SIG-M5 treated with dmso at 0.1 percent for 504 hours (cell line): ENCODE results near the gene IL32.

ENCODE experiments used
- DNase-seq: peaks from one replicate; lab custom pipeline; 2025; ENCODE audit not compliant: unreplicated experiment; lab: John Stamatoyannopoulos, UW

Gene IL32

GRCh38 chr16:3027983-3028715, 37.3 kb upstream of the IL32 start:
- peak; percentile 70 for DNase-seq

GRCh38 chr16:3028716-3029319, 36.6 kb upstream of the IL32 start:
- no peak for DNase-seq

- DNase-seq = no peak
Measured at GRCh38 chr16:3029491-3030221, 35.8 kb upstream of the IL32 start.

GRCh38 chr16:3030222-3031212, 34.9 kb upstream of the IL32 start:
- no peak for DNase-seq

GRCh38 chr16:3032624-3033023, 32.8 kb upstream of the IL32 start:
- DNase-seq = no peak

- no peak for DNase-seq
Measured at GRCh38 chr16:3035289-3035971, 30.0 kb upstream of the IL32 start.

GRCh38 chr16:3035972-3036725, 29.3 kb upstream of the IL32 start:
- no peak for DNase-seq

GRCh38 chr16:3036726-3037315, 28.6 kb upstream of the IL32 start, which contains the start of gene BICDL2:
TSS of gene BICDL2 (minus strand) at chr16:3036944. CDS start at chr16:3035496, 1,448 bp downstream.
- no peak for DNase-seq

- no peak for DNase-seq
Measured at GRCh38 chr16:3038256-3038655, 27.2 kb upstream of the IL32 start.

- DNase-seq = no peak
Measured at GRCh38 chr16:3038896-3039295, 26.5 kb upstream of the IL32 start.

- peak; percentile 25 for DNase-seq
Measured at GRCh38 chr16:3042376-3042775, 23.1 kb upstream of the IL32 start.

GRCh38 chr16:3044708-3045107, 20.7 kb upstream of the IL32 start:
- no peak for DNase-seq

- peak; percentile 47 for DNase-seq
Measured at GRCh38 chr16:3045758-3046640, 19.4 kb upstream of the IL32 start, which contains the start of gene MMP25. TSS of gene MMP25 (plus strand) at chr16:3046561. CDS start at chr16:3046918, 357 bp downstream.

GRCh38 chr16:3046641-3047386, 18.6 kb upstream of the IL32 start:
- no peak for DNase-seq

- no peak for DNase-seq
Measured at GRCh38 chr16:3047387-3047720, 18.1 kb upstream of the IL32 start.

GRCh38 chr16:3049921-3050481, 15.4 kb upstream of the IL32 start:
- no peak for DNase-seq

GRCh38 chr16:3050487-3050886, 15.0 kb upstream of the IL32 start:
- no peak for DNase-seq
